ENCODE results near the gene MORC2.

MORC2 gene

DNA sequence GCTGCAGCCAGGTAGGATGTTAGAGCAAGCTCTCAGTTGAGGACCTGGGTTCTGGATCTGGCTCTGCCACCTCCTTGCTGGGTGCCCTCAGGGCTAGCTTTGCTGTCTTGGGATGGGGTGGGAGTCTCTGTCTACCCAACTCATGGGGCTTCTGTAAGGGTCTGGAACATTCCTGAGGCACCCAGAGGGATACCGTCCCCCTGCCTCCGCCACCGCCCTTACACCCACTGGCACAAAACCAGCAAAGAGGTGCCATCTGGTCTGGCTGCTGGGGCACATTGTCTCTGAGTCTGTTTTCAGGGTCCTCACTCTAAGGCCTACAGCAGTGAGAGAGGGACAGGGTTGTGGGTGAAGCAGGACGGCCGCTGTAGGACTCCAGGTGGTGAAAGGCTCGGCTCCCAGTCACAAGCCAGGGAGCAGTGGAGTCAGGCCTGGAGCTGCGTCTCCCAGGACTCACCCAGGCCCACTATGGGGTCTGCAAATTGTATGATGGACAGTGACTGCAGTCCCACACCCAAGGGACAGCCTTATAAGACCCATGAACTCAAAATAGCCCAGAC is 84.9 kb downstream of the MORC2 start:
- H3K4me3 Mint-ChIP-seq: no peak overlapping the region
- DNase-seq (no peak), ATAC-seq (replicated peaks) (no peak)
- no peak overlapping the region for H3K27ac Mint-ChIP-seq
- peaks cover 0 to 3% of the 10 kb centered on the region in 2 donors for H3K27me3 Mint-ChIP-seq
- no peaks in the 10 kb centered on the region for H3K9me3 Mint-ChIP-seq
- no peaks in the 10 kb centered on the region for H3K4me1 Mint-ChIP-seq
- H3K36me3 Mint-ChIP-seq: no peaks in the 10 kb centered on the region

- DNase-seq (no peak), ATAC-seq (replicated peaks) (no peak)
- no peak overlapping the region for H3K27ac Mint-ChIP-seq
- no peaks in the 10 kb centered on the region for H3K9me3 Mint-ChIP-seq
- no peaks in the 10 kb centered on the region for H3K36me3 Mint-ChIP-seq
- no peak overlapping the region for H3K4me3 Mint-ChIP-seq
- H3K27me3 Mint-ChIP-seq: peaks cover 0 to 6% of the 10 kb centered on the region in 2 donors
- H3K4me1 Mint-ChIP-seq: no peaks in the 10 kb centered on the region
These were observed 85.5 kb downstream of the MORC2 start for GRCh38 chr22:30882974-30883533.

DNA sequence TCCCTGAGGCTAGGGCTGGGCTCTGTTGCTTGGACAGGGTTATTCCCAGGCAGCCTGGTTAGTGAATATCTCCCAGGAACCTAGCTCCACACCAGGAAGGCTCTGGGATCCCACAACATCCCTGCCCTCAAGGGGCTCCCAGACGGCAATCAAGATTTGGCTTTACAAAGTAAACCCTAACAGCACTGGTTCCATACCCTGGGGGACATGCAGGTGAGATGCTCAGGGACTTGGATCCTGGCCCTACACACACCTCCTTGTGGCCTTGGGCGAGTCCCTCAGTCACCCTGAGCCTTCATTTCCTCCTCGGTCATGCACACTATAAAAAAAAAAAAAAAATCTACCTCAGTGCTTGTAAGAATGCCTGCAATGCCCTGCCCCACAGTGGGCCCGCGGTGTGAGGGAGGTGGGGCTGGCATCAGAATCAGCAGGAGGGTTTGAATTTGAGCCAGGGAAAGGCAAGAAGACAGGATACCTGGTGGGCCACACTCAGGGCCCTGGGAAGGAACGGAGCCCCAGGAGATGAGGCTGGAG is 86.3 kb downstream of the MORC2 start:
- ATAC-seq (replicated peaks) (no peak), DNase-seq (no peak)
- H3K27me3 Mint-ChIP-seq: peaks cover 0 to 6% of the 10 kb centered on the region in 2 donors
- peaks cover under 1 to 5% of the 10 kb centered on the region in 2 donors for H3K4me1 Mint-ChIP-seq
- no peak overlapping the region for H3K4me3 Mint-ChIP-seq
- H3K36me3 Mint-ChIP-seq: no peaks in the 10 kb centered on the region
- H3K27ac Mint-ChIP-seq: no peak overlapping the region
- H3K9me3 Mint-ChIP-seq: no peaks in the 10 kb centered on the region

DNA sequence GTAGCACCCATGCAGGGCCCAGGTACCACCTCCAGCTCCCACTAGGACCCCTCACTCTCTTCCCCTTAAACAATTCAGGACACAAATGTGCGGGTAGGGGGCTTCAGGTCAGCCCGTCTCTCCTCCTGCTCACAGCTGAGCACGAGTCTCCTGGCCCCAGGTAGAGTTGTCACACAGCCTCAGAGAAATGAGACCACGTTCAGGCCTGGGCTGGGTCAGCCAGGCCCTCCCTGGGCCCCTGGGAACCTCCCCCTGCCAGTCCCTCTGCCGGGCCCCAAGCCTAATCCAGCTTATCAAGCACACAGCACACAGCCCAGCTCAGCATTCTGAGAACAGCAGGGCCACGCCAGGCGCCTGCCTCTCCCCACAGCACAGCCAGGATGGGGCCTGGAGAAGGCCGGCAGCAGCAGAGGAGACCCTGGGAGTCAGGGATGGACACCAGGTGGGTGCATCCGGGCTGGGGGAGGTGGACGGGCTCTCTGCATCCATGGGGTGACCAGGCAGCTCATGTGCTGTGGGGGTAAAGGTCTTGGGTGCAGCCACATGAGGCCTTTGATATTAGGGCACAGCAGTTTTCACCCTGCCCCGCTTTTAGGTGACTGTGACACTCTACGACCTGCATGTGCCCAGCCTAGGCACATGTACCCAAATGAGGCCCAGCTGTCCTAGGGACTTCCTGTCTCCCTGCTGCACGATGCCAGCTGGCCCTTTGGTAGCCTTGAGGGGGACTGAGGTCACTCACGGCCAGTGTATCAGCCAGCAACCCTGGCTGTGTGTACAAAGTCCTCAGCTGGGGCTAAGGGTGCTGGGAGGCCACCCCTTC is 87.0 kb downstream of the MORC2 start:
- no peak for DNase-seq
- ATAC-seq (replicated peaks): no peak
- Mint-ChIP-seq H3K27me3 (peaks cover 0 to 6% of the 10 kb centered on the region in 2 donors), H3K4me1 (peaks cover 7 to 8% of the 10 kb centered on the region in 2 donors), H3K9me3 (no peaks in the 10 kb centered on the region), H3K36me3 (no peaks in the 10 kb centered on the region), H3K4me3 (no peak overlapping the region), H3K27ac (no peak overlapping the region)

GRCh38 chr22:30880847-30881246 is 87.7 kb downstream of the MORC2 start:
- Mint-ChIP-seq H3K4me3 (no peak overlapping the region), H3K36me3 (no peaks in the 10 kb centered on the region), H3K4me1 (peaks cover 8% of the 10 kb centered on the region in 2 donors), H3K9me3 (no peaks in the 10 kb centered on the region), H3K27me3 (peaks cover 0 to 6% of the 10 kb centered on the region in 2 donors), H3K27ac (no peak overlapping the region)
- ATAC-seq (replicated peaks) (no peak), DNase-seq (no peak)

GRCh38 chr22:30880181-30880601 is 88.4 kb downstream of the MORC2 start:
- no peaks in the 10 kb centered on the region for H3K36me3 Mint-ChIP-seq
- peaks cover 0 to 6% of the 10 kb centered on the region in 2 donors for H3K27me3 Mint-ChIP-seq
- H3K9me3 Mint-ChIP-seq: no peaks in the 10 kb centered on the region
- H3K27ac Mint-ChIP-seq: no peak overlapping the region
- no peak overlapping the region for H3K4me3 Mint-ChIP-seq
- no peak for ATAC-seq (replicated peaks)
- H3K4me1 Mint-ChIP-seq: peaks cover 8% of the 10 kb centered on the region in 2 donors
- DNase-seq: no peak

- Mint-ChIP-seq H3K27ac (no peak overlapping the region), H3K9me3 (no peaks in the 10 kb centered on the region), H3K4me3 (no peak overlapping the region), H3K36me3 (no peaks in the 10 kb centered on the region), H3K27me3 (peaks cover 0 to 6% of the 10 kb centered on the region in 2 donors), H3K4me1 (peaks cover 8% of the 10 kb centered on the region in 2 donors)
- ATAC-seq (replicated peaks): no peak
- no peak for DNase-seq
These were observed 89.2 kb downstream of the MORC2 start for GRCh38 chr22:30879415-30879797.

GRCh38 chr22:30878516-30879414 is 89.8 kb downstream of the MORC2 start:
- Mint-ChIP-seq H3K4me1 (peaks cover 8% of the 10 kb centered on the region in 2 donors), H3K36me3 (no peaks in the 10 kb centered on the region), H3K27ac (no peak overlapping the region), H3K4me3 (no peak overlapping the region), H3K9me3 (no peaks in the 10 kb centered on the region), H3K27me3 (peaks cover 0 to 6% of the 10 kb centered on the region in 2 donors)
- ATAC-seq (replicated peaks): no peak
- DNase-seq: no peak

- no peak overlapping the region for H3K27ac Mint-ChIP-seq
- no peak overlapping the region for H3K4me3 Mint-ChIP-seq
- no peaks in the 10 kb centered on the region for H3K9me3 Mint-ChIP-seq
- H3K4me1 Mint-ChIP-seq: peaks cover 8% of the 10 kb centered on the region in 2 donors
- no peaks in the 10 kb centered on the region for H3K36me3 Mint-ChIP-seq
- DNase-seq (no peak), ATAC-seq (replicated peaks) (peak in 1 of 2 donors; percentile 10)
- H3K27me3 Mint-ChIP-seq: peaks cover 0 to 6% of the 10 kb centered on the region in 2 donors
These were observed 90.7 kb downstream of the MORC2 start for GRCh38 chr22:30877662-30878515.

DNA sequence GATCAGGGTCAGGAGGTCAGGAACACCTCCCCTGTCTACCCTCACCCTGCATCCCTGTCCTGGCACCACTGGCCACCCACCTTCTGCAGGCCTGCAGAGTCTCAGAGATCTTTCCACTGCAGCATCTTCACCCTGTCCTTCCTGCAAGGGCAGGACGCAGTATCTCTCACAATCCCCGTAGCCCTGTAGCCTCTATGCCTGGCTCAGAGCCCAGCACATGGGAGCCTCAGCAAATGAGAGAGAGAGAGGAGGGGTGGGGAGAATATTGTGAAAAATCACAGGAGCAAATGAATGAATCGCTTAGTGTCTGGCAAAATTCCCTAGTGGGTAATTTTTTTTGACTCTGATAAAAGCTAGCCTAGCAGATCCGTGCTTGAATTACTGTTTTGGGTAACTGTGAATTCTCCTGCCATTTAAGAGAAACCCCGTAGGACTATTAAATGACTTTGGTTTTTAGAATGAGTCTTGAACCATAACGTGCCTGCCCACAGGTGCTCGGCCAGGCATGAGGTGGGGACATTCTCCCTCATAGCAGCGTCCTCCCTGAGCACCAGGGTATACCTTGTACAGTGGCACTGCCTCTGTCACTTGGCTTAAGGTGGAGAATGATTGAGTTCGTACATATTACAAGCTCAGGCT is 91.5 kb downstream of the MORC2 start:
- peaks cover 8% of the 10 kb centered on the region in 2 donors for H3K4me1 Mint-ChIP-seq
- H3K9me3 Mint-ChIP-seq: no peaks in the 10 kb centered on the region
- no peak overlapping the region for H3K27ac Mint-ChIP-seq
- peaks cover 0 to 6% of the 10 kb centered on the region in 2 donors for H3K27me3 Mint-ChIP-seq
- peak; percentile 66 to 80 for ATAC-seq (replicated peaks)
- no peak for DNase-seq
- H3K36me3 Mint-ChIP-seq: no peaks in the 10 kb centered on the region
- H3K4me3 Mint-ChIP-seq: peak overlapping the region in 1 of 2 donors; percentile 5

DNA sequence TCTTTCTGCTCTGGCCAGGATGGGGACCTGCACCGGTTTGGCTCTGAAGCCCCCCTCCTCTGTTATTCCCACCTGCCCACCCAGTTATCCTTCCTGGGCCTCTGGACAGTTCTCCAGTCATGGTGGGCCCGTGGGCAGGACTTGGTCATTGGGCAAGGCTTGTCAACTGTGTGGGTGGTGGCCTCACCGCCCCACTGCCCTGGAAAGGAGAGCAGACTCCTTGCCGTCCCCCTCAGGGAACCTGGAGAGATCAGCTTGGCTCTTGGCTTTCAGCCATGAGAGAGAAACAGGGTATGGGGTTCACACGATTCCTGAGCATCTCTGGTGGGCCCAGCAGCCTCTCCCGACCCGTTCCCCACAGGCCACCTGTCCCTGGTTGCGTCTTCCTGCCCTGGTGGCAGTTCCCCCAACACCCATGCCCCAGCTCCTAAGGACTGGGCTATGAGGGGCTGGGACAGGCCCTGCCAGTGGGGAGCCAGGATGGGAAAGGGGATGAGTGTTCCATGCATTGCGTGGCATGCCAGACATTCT is 92.3 kb downstream of the MORC2 start:
- Mint-ChIP-seq H3K27me3 (peaks cover 0 to 6% of the 10 kb centered on the region in 2 donors), H3K27ac (no peak overlapping the region), H3K4me1 (peaks cover 8% of the 10 kb centered on the region in 2 donors)

DNA sequence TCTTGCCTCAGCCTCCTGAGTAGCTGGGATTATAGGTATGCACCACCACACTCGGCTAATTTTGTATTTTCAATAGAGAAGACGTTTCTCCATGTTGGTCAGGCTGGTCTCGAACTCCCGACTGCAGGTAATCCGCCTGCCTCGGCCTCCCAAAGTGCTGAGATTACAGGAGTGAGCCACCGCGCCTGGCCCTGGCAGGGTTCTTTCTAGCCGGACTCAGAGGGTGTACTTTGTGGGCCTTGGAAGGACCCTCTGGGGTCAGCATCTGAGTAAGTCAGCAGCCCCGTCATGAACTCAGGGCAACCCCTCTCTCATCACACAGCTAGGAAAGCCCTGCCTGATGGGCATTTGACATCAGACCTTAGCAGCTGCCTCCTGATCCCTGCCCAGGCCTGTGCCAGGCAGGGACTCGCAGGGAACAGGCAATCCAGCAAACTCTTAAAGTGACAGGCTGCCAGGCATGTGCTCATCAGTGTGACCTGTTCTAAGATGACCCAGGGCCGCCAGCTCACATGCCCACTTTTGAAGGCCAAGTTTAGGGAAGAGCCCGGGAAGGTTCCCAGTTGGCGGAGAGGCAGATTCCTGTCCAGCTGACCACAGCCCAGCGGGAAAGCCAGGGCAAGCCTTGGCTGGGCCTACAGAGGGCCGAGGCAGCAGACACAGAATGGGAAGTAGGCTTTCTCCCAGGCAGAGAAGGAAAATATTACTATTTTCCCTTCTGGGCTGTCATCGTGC is 92.9 kb downstream of the MORC2 start:
- Mint-ChIP-seq H3K27ac (no peak overlapping the region), H3K4me3 (no peak overlapping the region), H3K4me1 (peaks cover 8% of the 10 kb centered on the region in 2 donors), H3K27me3 (peaks cover 0 to 6% of the 10 kb centered on the region in 2 donors), H3K36me3 (no peaks in the 10 kb centered on the region), H3K9me3 (no peaks in the 10 kb centered on the region)
- no peak for ATAC-seq (replicated peaks)
- DNase-seq: no peak

More for the DNA sequence above, 92.3 kb downstream of the MORC2 start:
- Mint-ChIP-seq H3K36me3 (no peaks in the 10 kb centered on the region), H3K9me3 (no peaks in the 10 kb centered on the region), H3K4me3 (no peak overlapping the region)
- ATAC-seq (replicated peaks): no peak
- no peak for DNase-seq

Data from stimulated activated naive B cell treated with anti-CD40 and anti-IgM and Interleukin-4, amounts not matched to agents 10 μg/mL and 1 μg/mL and 100 μg/mL, for 72 hours (primary cell).